T-helper 22 cell (primary cell): ENCODE measurements around the gene ADCK1.
"Not testable (repeated sequence)": the region's sequence is repeated elsewhere in the genome, so short reads cannot be mapped to it uniquely, and the experiment has no call there.

Source experiments
- DNase-seq: peaks from one replicate; pipeline ENCODE4 v3.0.0-alpha.2; 2020; ENCODE audit warnings: low read depth

Gene ADCK1

DNA sequence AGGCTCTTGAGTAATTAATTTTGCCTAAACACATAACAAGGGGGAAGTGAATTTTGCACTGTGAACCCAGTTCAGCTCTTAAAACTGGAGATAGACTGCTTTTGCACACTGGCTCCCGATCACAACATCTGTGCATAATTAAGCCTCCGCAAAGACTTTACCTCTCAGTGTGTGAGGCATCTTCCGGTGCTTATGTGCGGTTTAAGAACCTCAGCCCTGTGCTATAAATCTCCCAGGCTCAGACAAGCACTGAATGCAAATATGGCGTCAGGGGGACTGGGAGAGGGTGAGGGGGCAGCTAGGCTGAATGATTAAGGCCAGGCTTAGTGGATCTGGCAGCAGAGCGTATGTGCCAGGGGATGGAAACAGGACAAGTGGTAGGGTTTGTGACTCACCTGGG is 103.3 kb downstream of the ADCK1 start:
- DNase-seq = no peak

DNA sequence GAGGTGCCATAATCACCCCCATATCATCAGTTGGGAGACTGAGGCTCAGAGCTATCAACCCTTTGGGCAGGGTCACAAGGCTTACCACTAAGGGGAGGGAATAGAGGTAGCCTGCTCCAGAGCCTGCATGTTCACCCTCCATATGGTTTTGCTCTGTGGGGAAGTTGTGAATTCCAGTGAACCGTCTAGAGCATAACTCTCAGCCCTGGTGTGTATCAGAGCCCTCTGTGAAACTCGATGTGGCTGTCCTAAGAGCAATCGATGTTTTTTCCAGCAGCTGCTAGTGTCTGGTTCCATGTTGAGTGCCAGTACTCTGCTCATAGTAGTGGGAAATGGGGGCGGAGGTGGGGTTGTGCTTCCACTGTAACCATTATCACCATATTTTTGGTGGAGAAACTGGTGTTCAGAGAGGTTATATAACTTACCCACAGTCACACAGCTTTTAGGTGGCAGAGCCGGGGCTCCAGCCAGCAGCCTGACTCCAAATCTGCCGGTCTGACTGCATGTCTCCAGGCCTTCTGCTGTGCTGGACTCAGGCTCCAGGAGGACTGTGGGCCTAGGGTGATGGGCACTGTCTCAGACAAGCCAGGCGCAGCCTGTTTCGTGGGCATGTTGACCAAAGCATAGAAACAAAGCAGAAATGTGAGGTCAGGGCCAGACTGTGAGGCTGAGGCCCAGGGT is 104.2 kb downstream of the ADCK1 start:
- no peak for DNase-seq

DNA sequence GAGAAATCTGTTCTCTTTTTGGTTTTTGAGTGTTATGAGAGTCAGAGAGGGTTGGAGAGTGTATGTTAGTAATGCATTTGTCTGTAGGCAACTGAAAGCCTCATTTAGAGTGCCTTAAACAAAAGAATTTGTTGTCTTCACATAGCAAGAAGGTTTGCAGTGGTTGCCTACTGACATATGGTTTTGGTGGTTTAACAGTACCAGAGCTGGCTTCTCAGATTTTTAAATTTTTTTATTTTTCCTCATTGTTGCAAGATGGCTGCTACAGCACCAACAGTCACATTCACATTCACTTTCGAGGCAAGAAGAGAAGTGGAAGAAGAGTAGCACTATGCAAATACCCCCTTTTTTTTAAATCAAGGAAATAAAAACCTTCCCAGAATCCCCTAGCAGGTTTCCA is 106.5 kb downstream of the ADCK1 start:
- DNase-seq = no peak

DNA sequence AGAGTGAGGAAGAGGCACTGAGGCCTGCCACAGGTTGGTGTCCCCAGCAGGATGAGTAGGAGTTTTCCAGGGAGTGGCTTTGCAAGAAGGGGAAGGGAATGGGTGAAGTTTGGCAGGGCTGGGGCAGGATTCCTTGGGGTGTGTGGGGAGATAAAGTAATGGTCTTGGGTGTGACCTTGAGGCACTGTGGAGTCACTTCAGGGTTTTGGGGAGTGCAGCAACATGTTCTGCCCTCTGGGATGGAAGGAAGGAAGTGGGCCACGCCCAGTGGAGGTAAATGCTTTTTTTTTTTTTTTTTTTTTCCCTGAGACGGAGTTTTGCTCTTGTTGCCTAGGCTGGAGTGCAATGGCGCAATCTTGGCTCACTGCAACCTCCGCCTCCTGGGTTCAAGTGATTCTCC is 108.9 kb downstream of the ADCK1 start:
- no peak for DNase-seq

DNA sequence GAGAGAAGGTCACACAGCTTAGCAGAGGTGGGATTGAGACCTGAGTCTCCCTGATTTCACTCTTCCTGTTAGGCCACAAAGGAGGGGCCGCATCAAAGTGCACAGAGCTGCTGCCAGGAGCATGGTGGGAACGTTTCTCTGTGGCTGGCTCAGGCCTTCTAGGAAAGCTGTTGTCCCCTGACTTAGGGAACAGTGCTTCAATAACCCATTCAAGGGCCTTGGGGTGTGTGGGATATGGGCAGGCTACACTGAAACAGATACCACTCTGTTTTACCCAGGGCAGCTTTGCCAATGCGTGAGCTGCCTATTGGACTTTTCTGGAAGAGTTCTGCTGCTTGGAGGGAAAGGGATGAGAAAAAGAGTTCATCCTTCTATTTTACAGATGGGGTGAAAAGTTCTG is 110.0 kb downstream of the ADCK1 start:
- DNase-seq = no peak

DNA sequence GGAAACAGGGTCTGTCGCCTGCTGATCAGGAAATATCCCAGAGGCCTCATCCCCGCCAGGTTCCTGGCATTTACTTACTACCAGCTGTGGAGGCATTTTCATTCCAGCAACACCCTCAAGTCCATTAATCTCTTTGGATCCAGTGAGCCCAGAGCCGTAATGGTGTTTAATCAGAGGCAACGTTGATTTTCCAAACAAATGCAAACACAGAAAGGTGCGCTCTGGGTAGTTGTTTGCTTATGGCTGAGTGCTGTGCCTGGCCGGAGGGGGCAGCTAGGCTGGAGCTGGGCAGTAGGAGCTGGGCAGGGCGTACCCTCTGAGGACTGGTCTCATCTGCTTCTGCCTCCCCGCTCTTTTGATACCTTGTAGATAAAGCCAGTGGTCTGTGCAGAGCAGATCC is 110.6 kb downstream of the ADCK1 start:
- no peak for DNase-seq

DNA sequence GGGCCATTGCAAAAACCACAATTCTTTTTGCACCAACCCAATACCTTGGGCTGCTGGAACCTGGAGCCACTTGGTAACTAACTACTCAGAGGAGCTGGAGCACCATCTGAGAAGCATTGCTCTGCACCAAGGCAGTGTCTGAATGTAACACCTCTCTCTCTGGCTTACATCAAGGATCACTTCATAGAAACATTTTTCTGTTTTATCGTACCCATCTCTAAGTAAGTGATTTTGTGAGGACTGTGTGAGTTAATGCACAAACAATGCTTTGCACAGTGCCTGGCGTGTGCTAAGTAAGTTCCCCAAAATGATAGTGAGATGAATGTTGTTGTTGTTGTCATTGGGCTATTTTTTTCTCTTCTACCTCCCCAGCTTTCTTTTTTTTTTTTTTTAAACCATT is 111.4 kb downstream of the ADCK1 start:
- no peak for DNase-seq

DNA sequence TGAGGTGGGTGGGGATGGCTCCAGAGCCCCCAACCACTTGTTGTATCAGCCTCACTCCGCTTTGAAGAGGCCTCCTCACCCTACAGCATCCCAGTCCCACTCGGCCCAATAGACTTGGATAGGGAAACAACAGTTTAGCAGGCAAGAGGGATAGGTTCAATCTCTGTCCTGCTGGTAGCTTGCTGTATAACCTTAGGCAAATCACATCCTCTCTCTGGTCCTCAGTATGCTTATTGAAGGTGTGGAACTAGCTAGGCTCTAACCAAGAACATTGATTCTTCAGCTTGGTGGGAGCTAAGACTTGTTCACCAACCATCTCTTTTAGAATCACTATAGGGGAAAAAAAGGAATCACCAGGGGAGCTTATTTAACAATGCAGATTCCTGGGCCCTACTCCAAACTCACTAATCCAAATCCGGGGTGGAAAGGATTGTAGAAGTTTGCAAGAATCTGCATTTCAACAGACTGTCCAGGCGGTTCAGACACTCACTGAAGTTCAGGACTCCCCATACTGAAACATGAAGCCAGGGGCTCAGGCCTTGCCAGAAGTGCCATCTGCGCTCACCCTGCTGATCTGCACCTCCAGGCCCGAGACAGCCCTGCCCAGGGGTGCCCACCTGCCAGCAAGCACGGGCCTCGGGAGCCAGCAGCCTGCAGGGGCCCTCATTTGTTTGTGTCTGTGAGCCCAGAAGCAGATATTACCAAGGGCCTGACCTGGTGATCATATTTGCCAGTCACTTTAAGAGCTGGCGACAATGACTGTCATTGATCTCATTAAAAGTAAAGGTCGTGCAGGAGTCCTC is 113.0 kb downstream of the ADCK1 start:
- DNase-seq = no peak

DNA sequence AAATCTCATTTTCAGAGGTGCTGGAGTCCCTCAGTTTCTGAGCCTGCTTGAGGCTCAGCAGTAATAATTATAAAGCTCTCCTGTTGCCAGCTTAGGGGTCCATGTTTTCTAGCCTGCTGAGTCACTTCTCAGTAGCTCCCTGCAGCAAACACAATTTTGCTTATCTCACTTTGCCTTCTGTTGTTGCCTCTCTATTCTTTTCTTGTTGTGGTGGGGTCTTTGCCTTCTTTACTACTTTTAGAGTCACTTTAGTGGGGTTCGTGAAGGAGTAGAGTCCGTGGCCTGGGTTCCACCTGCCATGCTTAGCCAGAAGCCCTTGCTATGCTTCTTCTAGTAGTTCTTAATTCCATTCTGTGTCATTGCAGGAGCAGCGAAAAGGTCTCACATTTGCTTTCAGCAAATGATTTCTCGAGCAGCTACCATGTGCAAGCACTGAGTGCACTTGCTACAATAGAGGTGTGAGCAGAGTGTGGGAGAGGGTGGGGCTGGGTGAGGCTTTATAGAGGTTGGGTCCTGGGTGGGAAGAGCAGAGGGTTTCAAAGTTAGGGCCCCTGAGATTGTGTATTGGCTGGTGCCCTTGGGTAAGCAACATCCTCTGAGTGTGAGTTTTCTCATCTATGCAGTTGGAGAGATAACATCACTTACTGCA is 114.3 kb downstream of the ADCK1 start:
- no peak for DNase-seq

DNA sequence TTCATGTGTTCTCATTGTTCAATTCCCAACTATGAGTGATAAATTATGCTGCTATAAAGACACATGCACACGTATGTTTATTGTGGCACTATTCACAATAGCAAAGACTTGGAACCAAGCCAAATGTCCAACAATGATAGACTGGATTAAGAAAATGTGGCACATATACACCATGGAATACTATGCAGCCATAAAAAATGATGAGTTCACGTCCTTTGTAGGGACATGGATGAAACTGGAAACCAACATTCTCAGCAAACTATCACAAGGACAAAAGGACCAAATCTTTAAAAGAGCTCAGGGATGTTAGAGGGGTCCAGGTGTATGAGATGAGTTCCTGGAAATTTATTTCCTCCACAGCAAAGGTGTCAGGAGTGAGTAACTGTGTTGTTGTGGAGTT is 115.5 kb downstream of the ADCK1 start:
- DNase-seq = not testable (repeated sequence)

DNA sequence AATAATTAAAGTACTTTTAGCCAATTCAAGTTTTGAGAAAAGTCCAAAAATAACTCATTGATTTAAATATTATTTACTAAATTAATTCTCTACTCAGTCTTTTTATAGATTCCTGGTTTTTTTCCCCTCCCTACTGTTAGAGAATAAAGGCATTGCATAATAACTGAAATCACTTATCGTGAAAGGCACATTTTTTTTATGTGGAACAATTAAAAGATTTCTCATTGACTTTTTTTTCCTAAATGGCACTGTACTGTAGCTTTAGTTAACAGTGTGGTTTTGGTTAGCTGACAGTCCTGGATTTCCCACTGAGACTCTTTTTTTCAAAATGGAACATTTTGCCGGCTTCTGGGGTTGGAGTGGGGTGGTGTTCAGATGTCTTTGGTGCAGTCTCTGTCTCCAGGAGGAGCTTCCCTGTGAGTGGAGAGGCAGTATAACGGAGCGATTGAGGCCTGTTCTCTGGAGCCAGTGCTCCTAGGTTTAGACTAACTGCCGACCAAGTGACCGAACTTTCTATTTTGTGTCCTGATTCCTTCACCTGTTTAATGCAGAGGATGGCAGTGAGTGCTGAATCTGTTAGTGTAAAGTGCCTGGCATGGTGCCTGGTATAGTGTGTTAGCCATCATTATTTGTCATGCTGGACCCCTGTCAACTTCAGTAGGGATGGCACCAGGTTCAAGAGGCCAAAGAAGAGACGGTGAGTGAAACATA is 117.7 kb downstream of the ADCK1 start:
- DNase-seq = no peak

DNA sequence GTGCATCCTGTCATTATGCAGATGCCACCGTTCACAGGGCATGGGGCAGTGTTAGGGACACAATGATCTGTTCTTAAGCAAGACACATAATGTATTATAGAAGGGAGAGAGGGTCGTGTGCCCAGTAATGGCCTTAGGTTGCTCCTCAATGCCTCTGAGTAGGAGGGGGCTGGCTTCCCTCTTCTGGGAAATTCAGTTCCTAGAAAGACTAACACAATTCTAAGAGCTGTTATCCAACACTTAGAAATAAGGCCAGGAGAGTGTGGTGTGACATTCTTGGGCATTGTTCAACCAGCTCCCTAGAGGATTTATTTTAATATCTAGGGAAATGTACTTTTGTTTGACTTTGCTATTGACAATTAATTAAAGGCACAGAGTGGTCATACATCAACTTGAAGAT is 118.5 kb downstream of the ADCK1 start:
- DNase-seq = no peak

DNA sequence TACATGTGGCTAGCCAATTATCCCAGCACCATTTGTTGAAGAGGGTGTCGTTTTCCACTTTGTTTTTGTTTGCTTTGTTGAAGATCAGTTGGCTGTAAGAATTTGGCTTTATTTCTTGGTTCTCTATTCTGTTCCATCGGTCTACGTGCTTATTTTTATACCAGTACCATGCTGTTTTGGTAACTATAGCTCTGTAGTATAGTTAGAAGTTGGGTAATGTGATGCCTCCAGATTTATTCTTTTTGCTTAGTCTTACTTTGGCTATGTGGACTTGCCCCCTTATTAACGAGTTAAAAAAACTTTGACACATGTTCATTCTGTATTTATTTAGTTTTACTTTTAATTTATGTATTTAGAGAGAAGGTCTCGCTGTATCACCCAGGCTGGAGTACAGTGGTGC is 120.4 kb downstream of the ADCK1 start:
- DNase-seq = no peak

DNA sequence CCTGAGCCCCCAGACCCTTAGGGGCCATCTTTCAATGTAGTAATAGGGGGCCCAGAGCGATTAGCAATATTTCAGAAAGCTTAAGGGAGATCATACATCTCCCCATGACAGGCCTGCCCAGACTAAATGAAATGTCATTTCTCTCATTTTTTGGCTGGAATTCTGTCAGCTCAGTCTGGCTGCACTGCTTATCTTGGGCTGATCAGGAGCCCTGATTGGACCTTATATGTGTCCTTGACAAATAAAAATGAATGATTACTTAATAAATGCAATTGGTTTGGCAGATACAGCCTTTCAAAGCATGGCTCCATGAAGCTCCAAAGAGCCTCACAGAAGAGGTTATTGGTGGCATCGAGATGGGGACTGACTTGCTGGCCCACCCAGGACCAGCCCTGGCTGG is 121.9 kb downstream of the ADCK1 start:
- DNase-seq = no peak

DNA sequence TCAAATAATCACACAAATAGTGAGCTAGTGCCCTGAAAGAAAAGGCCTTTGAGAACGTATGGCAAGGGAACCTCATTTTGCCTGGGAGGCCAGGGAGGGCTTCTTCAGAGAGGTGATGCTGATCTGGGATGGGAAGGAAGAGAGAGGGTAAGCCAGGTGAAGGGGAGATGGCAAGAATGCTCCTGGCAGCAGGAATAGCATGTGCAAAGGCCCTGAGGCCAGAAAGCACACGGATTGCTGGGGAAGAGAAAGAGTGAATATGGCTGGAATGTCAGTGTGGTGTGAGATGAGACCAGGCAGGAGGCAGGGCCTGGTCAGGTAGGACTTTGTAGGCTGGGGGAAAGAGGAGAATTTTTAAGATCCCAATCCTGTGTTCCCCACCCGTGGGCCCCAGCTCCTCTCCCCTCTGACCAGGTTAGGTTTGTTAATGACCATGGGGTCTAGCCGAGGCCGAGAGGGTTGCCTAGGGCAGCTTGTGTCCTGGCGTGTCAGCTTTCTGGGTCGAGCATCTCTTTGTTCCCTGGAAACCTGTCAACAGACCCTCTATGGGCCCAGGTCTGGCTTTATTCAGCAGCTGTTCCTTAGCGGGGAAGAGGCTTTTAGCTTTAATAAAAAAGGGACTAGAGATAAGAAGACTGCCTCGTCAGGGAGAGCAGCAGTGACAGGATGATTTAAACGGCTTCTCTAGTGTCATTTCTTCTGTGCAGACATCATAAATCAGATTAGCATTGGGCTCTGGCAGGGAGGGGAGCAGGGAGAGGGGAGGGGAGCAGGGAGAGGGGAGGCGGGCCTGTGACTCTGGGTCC is 123.4 kb downstream of the ADCK1 start:
- DNase-seq = no peak

DNA sequence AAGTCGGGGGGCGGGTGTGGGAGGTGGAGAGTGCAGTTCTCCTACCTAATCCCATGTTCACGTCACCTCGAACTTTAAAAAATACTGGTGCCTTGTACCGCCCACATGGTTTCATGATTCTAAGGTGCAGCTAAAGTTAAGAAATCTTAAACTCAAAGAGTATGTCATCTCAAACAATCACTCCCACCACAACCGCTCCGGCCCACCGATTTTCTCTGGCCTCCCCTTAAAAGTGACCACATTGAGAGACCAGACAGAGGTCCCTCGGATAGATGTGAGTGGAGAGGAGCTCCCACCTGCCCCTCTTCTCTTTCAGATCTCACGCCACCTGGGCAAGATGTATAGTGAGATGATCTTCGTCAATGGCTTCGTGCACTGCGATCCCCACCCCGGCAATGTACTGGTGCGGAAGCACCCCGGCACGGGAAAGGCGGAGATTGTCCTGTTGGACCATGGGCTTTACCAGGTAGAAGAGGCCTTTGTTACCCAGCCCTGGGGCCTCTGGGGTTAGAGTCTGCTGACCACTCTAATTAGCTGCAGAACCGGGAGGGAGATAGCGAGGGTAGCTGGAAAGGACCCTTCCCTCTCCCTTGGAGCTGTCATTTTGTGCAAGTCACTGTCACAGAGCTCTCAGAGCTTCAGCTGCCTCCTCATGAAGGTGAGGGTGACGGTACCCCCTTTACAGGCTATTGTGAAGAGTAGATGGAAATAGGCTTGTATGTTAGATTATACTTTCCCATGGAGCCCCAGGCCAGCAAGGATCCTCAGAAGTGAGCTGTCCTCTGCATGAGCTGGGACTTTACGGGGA is 124.4 kb downstream of the ADCK1 start:
- DNase-seq = no peak

DNA sequence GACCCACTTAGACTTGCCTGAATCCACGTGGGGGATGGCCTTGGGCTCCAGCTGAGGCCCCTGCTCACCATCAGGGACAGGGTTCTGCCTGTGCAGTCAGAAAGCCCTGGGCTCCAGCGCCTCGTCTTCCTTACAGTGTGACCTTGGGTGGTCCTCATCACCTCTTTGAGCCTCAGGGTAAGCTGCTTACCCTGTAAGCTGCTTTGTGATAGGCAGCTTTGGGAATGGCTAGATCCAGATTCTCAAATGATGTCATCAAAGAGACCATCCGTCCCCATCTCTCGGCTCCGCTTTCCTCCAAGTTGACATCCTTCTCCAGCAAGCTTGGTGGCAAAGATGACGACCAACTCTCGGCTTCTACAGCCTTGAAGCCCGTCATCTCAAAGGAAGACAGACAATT is 127.0 kb downstream of the ADCK1 start:
- no peak for DNase-seq

DNA sequence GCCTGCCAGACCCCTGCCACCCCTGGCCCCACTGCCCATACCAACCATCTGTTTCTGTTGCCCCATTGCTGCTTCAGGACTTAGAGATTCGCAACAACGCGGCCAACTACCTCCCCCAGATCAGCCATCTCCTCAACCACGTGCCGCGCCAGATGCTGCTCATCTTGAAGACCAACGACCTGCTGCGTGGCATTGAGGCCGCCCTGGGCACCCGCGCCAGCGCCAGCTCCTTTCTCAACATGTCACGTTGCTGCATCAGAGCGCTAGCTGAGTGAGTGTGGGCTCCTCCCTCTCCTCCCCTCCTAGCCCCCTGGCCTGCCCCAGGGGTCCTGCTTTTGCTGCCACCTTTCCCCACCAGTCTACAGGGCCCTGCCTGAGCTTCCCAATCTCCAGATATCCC is 131.5 kb downstream of the ADCK1 start:
- no peak for DNase-seq

DNA sequence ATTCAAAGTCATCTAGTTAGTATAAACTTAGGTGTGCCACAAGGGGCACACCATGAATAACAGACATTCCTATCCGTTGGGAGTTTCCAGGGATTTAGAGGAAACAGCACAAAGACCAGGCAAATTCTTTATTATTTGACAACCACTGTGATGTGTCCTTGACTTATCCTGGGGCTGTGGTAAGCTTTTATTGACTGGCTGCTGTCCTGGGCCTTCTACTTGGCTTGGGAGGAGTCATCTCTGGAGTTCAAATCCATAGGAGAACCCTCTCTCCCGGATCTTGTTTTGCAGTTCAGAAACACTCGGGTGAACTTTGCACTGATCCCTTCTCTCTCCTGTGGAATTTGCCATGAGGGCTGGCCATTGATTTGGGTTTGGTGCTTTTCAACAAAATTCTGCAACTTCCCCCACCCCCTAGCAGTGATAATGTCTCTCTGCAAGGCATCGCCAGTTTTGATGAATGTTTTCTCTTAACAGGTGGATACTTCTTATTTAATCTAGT is 136.3 kb downstream of the ADCK1 start:
- no peak for DNase-seq

DNA sequence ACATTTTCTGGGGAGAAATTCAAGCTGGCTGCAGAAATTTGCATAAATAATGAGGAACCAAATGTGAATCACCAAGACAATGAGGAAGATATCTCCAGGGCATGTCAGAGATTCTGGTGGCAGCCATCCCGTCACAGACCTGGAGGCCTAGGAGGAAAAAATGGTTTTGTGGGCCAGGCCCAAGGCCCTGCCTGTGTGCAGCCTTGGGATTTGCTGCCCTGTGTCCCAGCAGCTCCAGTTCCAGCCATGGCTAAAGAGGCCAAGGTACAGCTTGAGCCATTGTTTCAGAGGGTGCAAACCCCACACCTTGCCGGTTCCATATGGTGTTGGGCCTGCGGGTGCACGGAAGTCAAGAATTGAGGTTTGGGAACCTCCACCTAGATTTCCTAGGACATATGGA is 147.5 kb downstream of the ADCK1 start:
- DNase-seq = no peak
